Measurements from ENCODE around the gene ZNF92. TPM values are rescaled to one million over a fixed set of nuclear protein-coding genes. Genes with fewer than 3 reads are reported as not detected.
"Not testable (repeated sequence)": the region's sequence is repeated elsewhere in the genome, so short reads cannot be mapped to it uniquely, and the experiment has no call there.

Gene ZNF92
- total RNA-seq, 4 donors from 2014 or later = 4.9 to 15.7 (median 7.0) TPM

DNA sequence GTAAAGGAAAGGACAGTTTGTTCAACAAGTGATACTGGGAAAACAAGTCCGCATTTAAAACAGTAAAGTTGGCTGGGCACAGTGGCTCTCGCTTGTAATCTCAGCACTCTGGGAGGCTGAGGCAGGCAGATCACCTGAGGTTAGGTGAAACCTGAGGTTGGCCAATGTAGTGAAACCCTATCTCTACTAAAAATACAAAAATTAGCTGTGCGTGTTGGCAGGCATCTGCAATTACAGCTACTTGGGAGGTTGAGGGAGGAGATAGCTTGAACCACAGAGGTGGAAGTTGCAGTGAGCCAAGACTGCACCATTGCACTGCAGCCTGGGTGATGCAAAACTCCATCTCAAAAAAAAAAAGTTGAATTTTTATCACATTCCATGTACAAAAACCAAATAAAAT is 35.7 kb downstream of the ZNF92 start:
- Histone ChIP-seq H3K4me3 (no peak overlapping the region), H3K9me3 (peaks cover 0 to 25% (median 10%) of the 10 kb centered on the region in 4 donors), H3K4me1 (no peaks in the 10 kb centered on the region), H3K27me3 (no peaks in the 10 kb centered on the region), H3K27ac (no peak overlapping the region), H3K36me3 (no peaks in the 10 kb centered on the region)
- TF ChIP-seq, protein P1, sequence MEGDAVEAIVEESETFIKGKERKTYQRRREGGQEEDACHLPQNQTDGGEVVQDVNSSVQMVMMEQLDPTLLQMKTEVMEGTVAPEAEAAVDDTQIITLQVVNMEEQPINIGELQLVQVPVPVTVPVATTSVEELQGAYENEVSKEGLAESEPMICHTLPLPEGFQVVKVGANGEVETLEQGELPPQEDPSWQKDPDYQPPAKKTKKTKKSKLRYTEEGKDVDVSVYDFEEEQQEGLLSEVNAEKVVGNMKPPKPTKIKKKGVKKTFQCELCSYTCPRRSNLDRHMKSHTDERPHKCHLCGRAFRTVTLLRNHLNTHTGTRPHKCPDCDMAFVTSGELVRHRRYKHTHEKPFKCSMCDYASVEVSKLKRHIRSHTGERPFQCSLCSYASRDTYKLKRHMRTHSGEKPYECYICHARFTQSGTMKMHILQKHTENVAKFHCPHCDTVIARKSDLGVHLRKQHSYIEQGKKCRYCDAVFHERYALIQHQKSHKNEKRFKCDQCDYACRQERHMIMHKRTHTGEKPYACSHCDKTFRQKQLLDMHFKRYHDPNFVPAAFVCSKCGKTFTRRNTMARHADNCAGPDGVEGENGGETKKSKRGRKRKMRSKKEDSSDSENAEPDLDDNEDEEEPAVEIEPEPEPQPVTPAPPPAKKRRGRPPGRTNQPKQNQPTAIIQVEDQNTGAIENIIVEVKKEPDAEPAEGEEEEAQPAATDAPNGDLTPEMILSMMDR (IDR thresholded peaks at IDR 0.05) = no peak
- no peak for TF ChIP-seq POLR2A (IDR thresholded peaks at IDR 0.05)
- DNase-seq = no peak

DNA sequence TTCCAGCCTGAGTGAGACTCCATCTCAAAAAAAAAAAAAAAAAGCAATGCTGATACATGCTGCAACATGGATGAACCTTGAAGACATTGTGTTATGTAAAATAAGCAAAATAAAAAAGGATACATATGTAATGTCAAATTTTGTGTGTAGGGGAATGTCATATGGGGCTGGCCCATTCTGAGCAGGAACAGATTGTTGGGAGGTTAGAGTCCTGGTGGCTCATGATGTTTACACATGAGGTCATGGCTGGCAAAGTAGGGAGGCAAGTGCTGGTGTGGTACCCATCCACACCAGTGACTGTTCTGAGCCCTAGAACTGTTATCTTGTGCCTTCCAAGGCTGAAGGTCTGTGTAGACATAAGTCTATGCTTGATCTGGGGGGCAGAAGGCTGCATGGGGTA is 37.6 kb downstream of the ZNF92 start:
- Histone ChIP-seq H3K27me3 (no peaks in the 10 kb centered on the region), H3K36me3 (no peaks in the 10 kb centered on the region), H3K4me1 (no peaks in the 10 kb centered on the region), H3K4me3 (no peak overlapping the region), H3K9me3 (peaks cover 0 to 15% (median 4%) of the 10 kb centered on the region in 4 donors), H3K27ac (no peak overlapping the region)
- DNase-seq = no peak
- no peak for TF ChIP-seq POLR2A (IDR thresholded peaks at IDR 0.05)
- TF ChIP-seq, protein P1 (IDR thresholded peaks at IDR 0.05) = no peak

DNA sequence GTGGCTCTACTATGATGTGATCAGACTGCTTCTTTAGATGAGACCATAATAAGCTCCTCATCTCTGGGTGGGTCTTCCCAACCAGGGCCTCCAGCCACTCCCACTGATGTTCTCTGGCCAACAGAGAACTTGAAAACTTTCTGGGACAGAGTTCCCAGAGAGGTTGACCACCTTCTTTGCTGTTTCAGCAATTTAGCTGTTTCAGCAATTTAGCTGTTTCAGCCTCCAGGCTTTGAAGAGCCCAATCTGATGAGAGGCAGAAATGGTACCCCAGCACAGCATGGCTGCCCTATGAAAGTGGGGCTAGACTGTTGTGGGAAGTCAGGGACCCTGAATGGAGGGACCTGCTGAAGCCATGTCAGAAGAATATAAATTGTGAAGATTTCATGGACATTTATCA is 49.0 kb downstream of the ZNF92 start:
- Histone ChIP-seq H3K27ac (no peak overlapping the region), H3K4me1 (no peaks in the 10 kb centered on the region), H3K9me3 (peaks cover 0 to 7% (median 0%) of the 10 kb centered on the region in 4 donors), H3K36me3 (no peaks in the 10 kb centered on the region), H3K4me3 (no peak overlapping the region), H3K27me3 (no peaks in the 10 kb centered on the region)
- DNase-seq = no peak
- no peak for TF ChIP-seq POLR2A (IDR thresholded peaks at IDR 0.05)
- TF ChIP-seq, protein P1 (IDR thresholded peaks at IDR 0.05) = no peak

DNA sequence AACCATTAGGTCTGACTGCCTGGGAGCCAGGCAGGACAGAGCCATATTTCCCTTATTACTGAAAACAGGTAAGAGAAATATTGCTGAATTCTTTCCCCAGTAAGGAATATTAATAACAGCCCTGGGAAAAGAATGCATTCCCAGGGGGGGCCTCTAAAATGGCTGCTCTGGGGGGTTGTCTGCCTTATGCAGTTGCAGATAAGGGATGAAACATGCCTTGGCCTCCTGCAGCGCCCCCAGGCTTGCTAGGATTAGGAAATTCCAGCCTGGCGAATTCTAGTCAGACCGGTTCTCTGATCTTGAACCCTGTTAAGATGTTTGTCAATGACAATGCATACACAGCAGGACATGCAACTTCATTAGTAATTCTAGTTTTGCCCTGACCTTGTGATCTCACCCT is 49.6 kb downstream of the ZNF92 start:
- H3K9me3 ChIP-seq, DNase-seq: not testable (repeated sequence)

DNA sequence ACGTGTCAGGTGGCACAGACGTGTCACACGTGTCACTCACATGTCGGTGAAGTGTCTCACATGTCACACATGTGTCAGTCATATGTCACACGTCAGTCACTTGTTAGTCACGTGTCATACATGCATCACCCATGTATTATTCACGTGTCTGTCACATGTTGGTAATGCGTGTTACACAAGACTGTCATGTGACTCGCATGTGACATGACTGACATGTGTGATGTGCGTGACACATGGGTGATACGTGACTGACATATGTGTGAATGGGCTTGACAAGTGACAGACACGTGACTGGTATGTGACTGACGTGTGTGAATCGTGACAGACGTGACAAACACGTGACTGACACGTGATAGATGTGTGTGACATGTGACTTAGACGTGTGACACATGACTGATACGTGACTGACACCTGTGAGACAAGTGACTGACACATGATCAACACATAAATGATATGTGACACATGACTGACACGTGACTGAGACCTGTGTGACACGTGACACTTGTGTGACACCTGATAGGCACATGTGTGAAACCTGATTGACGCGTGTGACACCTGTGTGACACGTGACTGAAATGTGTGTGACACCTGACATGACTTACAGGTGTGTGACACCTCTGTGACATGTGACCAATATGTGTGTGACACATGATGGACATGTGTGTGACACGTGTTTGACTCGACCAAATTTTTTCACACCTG is 56.1 kb downstream of the ZNF92 start:
- H3K4me1 ChIP-seq = no peaks in the 10 kb centered on the region
- TF ChIP-seq, protein P1 (IDR thresholded peaks at IDR 0.05) = no peak
- TF ChIP-seq POLR2A (IDR thresholded peaks at IDR 0.05) = no peak
- no peaks in the 10 kb centered on the region for H3K9me3 ChIP-seq

More for the DNA sequence above, 49.6 kb downstream of the ZNF92 start:
- not testable (repeated sequence) for H3K36me3 ChIP-seq, H3K4me3 ChIP-seq, H3K27me3 ChIP-seq, H3K27ac ChIP-seq, H3K4me1 ChIP-seq

DNA sequence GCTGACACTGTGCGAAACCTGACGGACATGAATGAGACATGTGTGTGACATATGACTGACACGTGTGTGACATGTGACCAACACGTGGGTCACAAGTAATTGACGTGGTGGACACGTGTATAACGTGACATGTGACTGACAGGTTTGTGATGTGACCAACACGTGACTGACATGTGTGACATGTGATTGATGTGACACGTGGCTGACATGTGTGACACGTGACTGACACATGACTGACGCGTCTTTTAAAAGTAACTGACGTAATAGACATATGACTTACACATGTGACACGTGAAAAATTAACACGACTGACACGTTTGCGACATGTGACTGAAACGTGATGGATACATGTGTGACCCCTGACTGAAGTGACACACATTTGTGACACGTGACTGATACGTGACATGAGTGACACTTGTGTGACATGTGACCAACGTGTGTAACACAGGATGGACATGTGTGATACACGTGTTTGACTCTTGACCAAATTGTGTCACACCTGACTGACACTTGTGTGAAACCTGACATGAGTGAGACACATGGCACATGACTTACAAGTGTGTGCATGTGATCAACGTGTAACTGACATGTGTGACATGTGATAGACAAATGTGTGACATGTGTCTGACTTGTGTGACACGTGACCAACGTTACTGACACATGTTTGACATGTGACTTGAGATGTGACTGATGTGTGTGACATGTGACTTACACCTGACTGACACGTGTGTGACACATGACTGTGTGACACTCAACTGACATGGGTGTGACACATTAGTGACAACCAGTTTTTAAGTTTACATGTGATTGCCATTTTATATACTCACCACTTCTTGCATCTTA is 56.9 kb downstream of the ZNF92 start:
- no peaks in the 10 kb centered on the region for H3K27me3 ChIP-seq
- TF ChIP-seq, protein P1 (IDR thresholded peaks at IDR 0.05) = no peak
- TF ChIP-seq POLR2A (IDR thresholded peaks at IDR 0.05) = no peak

More for the DNA sequence above, 56.1 kb downstream of the ZNF92 start:
- no peaks in the 10 kb centered on the region for H3K27me3 ChIP-seq
- H3K27ac ChIP-seq = no peak overlapping the region
- DNase-seq = no peak
- no peak overlapping the region for H3K4me3 ChIP-seq
- H3K36me3 ChIP-seq = no peaks in the 10 kb centered on the region

More for the DNA sequence above, 56.9 kb downstream of the ZNF92 start:
- Histone ChIP-seq H3K36me3 (no peaks in the 10 kb centered on the region), H3K9me3 (no peaks in the 10 kb centered on the region), H3K27ac (no peak overlapping the region), H3K4me3 (no peak overlapping the region), H3K4me1 (no peaks in the 10 kb centered on the region)
- DNase-seq = no peak
